ENCODE measurements around the gene MS4A15. TPM values are rescaled to one million over a fixed set of nuclear protein-coding genes. Genes with fewer than 3 reads are reported as not detected.

MS4A15 gene
- polyA plus RNA-seq, 2 of the 4 experiments (the other 2 are of a cell fraction), result not detected

DNA sequence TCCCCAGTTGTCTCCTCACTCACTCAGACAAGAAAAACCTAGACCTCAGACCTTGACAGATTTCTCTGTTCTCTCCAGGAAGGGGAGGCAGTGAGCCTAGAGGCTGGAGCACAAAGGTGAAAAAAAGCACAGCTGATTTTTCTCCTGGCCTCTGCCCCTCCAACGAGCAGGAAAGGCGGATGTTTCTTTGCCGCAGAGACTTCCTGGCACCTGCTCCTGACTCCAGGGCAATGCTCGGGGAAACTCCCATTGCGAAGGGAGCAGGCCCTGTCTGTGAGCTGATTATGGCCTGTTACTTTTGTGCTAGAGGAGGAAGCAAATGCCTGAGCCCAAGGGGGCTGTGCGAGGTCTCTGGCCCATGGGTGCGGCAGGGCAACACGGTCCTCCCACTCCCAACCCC is 53.9 kb downstream of the MS4A15 start:
- H3K4me1 ChIP-seq, result no peaks in the 10 kb centered on the region
- no peak overlapping the region for H3K27ac ChIP-seq
- ChIA-PET CTCF (interaction anchor here (1.0 to 1.4 kb wide), 2 partner anchors 21 to 35 kb away, joined by 3 read pairs; no protein-coding TSS in a partner anchor), POLR2A (no interaction called here)
- H3K4me3 ChIP-seq, result no peak overlapping the region
- H3K4me2 ChIP-seq, result no peak overlapping the region
- FAIRE-seq (no peak), ATAC-seq (no peak), DNase-seq (ENCODE audit: low read depth in 1 of 2, low spot score in 1 of 2) (no peak)
- no peaks in the 10 kb centered on the region for H3K9me3 ChIP-seq
- 59% methylated on average over 8 of the region's 8 CpGs for WGBS (ENCODE audit: missing lambda C conversion rate)
- TF ChIP-seq RNF2 (IDR thresholded peaks at IDR 0.05; ENCODE audit: borderline replicate concordance, low read depth), result no peak
- no peak for TF ChIP-seq SMC3 (IDR thresholded peaks at IDR 0.05)
- TF ChIP-seq HOXB5 (CRISPR knock-in tag; IDR thresholded peaks at IDR 0.05), result no peak
- TF ChIP-seq MYC (IDR thresholded peaks at IDR 0.05; ENCODE audit: borderline replicate concordance, low read length), result no peak
- TF ChIP-seq CHD2 (IDR thresholded peaks at IDR 0.05; ENCODE audit: low read length, partially characterized antibody), result no peak

DNA sequence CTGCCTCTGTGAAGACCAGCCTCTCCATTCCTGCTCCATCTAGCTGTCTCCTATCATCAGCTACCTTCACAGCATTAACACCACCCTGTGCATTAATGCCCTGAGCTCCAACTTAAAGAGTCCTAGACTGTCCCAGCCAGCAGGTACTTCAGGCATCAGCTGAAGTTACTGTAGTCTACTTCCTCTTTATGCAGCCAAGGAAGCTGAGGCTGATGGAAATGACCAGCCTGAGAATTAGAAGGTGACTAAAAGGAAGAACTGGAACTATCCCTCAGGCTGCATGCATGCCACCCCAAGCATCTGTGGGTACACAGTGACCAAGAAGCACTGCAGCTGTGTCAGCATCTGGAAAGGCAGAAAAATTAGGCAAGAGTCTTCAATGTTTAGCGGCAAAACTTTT is 56.7 kb downstream of the MS4A15 start:
- ATAC-seq (no peak), FAIRE-seq (no peak), DNase-seq (ENCODE audit: low read depth in 1 of 2, low spot score in 1 of 2) (no peak)
- Histone ChIP-seq H3K9me3 (peaks cover 15% of the 10 kb centered on the region), H3K4me3 (no peak overlapping the region), H3K4me1 (no peaks in the 10 kb centered on the region), H3K27ac (no peak overlapping the region), H3K4me2 (no peak overlapping the region)
- WGBS (ENCODE audit: missing lambda C conversion rate), result 73% methylated on average over 1 of the region's 1 CpG
- POLR2A ChIA-PET, result no interaction called here
- no peak for TF ChIP-seq ESRRA (IDR thresholded peaks at IDR 0.05; ENCODE audit: borderline replicate concordance, low read length)
- no peak for TF ChIP-seq CEBPB (IDR thresholded peaks at IDR 0.05)
- no peak for TF ChIP-seq ELK1 (IDR thresholded peaks at IDR 0.05; ENCODE audit: low read depth, low read length)
- TF ChIP-seq FOXS1 (CRISPR knock-in tag; IDR thresholded peaks at IDR 0.05), result no peak
- TF ChIP-seq CTCF (IDR thresholded peaks at IDR 0.05), result no peak
- TF ChIP-seq PHF8 (IDR thresholded peaks at IDR 0.05; ENCODE audit: borderline replicate concordance, low read depth), result no peak
- no peak for TF ChIP-seq ZSCAN20 (CRISPR knock-in tag; IDR thresholded peaks at IDR 0.05)
- CTCF ChIA-PET, result interaction anchor here (0.8 to 1.3 kb wide), 3 partner anchors 18 to 37 kb away, joined by 3 to 7 read pairs (median 4); no protein-coding TSS in a partner anchor

GRCh38 chr11:60814112-60814511 is 57.4 kb downstream of the MS4A15 start:
- TF ChIP-seq ATOH8 (CRISPR knock-in tag; IDR thresholded peaks at IDR 0.05; ENCODE audit: low read depth) (no peak), NR3C1 (IDR thresholded peaks at IDR 0.05) (no peak), ZC3H11A (IDR thresholded peaks at IDR 0.05) (no peak), RCOR1 (IDR thresholded peaks at IDR 0.05; ENCODE audit: low read depth, low read length) (no peak), POLR2A (IDR thresholded peaks at IDR 0.05; ENCODE audit: low read length) (no peak), CEBPB (IDR thresholded peaks at IDR 0.05) (no peak), POLR2AphosphoS2 (conservative IDR thresholded peaks at IDR 0.05; ENCODE audit: low read length) (no peak), CBX2 (IDR thresholded peaks at IDR 0.05; ENCODE audit: borderline replicate concordance, low read depth) (no peak), HDAC2 (IDR thresholded peaks at IDR 0.05) (no peak), HOXB13 (CRISPR knock-in tag; IDR thresholded peaks at IDR 0.05; ENCODE audit: low read depth) (no peak), HOXA7 (CRISPR knock-in tag; IDR thresholded peaks at IDR 0.05) (no peak), EHF (CRISPR knock-in tag; IDR thresholded peaks at IDR 0.05) (no peak), TFCP2L1 (CRISPR knock-in tag; IDR thresholded peaks at IDR 0.05) (no peak), EP300 (IDR thresholded peaks at IDR 0.05) (no peak), NFE2L2 (conservative IDR thresholded peaks at IDR 0.05; ENCODE audit: low read length) (no peak), HOXB5 (CRISPR knock-in tag; IDR thresholded peaks at IDR 0.05) (no peak), SMC3 (IDR thresholded peaks at IDR 0.05) (no peak), HES2 (IDR thresholded peaks at IDR 0.05) (no peak)
- TF ChIP-seq, protein P1, sequence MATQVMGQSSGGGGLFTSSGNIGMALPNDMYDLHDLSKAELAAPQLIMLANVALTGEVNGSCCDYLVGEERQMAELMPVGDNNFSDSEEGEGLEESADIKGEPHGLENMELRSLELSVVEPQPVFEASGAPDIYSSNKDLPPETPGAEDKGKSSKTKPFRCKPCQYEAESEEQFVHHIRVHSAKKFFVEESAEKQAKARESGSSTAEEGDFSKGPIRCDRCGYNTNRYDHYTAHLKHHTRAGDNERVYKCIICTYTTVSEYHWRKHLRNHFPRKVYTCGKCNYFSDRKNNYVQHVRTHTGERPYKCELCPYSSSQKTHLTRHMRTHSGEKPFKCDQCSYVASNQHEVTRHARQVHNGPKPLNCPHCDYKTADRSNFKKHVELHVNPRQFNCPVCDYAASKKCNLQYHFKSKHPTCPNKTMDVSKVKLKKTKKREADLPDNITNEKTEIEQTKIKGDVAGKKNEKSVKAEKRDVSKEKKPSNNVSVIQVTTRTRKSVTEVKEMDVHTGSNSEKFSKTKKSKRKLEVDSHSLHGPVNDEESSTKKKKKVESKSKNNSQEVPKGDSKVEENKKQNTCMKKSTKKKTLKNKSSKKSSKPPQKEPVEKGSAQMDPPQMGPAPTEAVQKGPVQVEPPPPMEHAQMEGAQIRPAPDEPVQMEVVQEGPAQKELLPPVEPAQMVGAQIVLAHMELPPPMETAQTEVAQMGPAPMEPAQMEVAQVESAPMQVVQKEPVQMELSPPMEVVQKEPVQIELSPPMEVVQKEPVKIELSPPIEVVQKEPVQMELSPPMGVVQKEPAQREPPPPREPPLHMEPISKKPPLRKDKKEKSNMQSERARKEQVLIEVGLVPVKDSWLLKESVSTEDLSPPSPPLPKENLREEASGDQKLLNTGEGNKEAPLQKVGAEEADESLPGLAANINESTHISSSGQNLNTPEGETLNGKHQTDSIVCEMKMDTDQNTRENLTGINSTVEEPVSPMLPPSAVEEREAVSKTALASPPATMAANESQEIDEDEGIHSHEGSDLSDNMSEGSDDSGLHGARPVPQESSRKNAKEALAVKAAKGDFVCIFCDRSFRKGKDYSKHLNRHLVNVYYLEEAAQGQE (IDR thresholded peaks at IDR 0.05), result no peak
- TF ChIP-seq, protein P2, sequence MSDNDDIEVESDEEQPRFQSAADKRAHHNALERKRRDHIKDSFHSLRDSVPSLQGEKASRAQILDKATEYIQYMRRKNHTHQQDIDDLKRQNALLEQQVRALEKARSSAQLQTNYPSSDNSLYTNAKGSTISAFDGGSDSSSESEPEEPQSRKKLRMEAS (IDR thresholded peaks at IDR 0.05), result no peak
- 34% methylated on average over 2 of the region's 2 CpGs for whole genome bisulfite sequencing (ENCODE audit: missing lambda C conversion rate)
- ATAC-seq (no peak), FAIRE-seq (no peak), DNase-seq (ENCODE audit: low read depth in 1 of 2, low spot score in 1 of 2) (no peak)
- Histone ChIP-seq H3K4me3 (no peak overlapping the region), H3K27ac (no peak overlapping the region), H3K4me2 (no peak overlapping the region), H3K4me1 (no peaks in the 10 kb centered on the region), H3K9me3 (peaks cover 15% of the 10 kb centered on the region)
- CTCF ChIA-PET, result interaction anchor here (1.2 to 1.3 kb wide), 2 partner anchors 17 to 38 kb away, joined by 4 to 7 read pairs; no protein-coding TSS in a partner anchor
- POLR2A ChIA-PET, result no interaction called here

All from A549 (cell line).